IMR-90 (cell line): ENCODE results near the gene USO1. TPM values are rescaled to one million over a fixed set of nuclear protein-coding genes. Genes with fewer than 3 reads are reported as not detected.

Experiments
- ATAC-seq: fragments of 200-7000 bp; cut with Tn5 transposase; 2 replicates; pipeline ENCODE4 v1.9.1; 2020; ENCODE audit warnings: low read depth, mild to moderate bottlenecking, moderate library complexity
- BruUV-seq: library from RNA; stranded (reverse); fragments of 400-500 nt; replicated peaks from 2 replicates; lab custom pipeline; 2021; lab: Mats Ljungman, UMichigan
- CTCF ChIA-PET: fragments of 300-600 bp; formaldehyde crosslinking; extraction: SDS; loops from one replicate; lab custom pipeline; 2021; ENCODE audit warnings: antibody characterized with exemption; lab: Yijun Ruan, JAX
- POLR2A ChIA-PET: fragments of 300-600 bp; sonication (Branson Sonifier 250); formaldehyde crosslinking; loops from one replicate; lab custom pipeline; 2022; ENCODE audit warnings: antibody characterized with exemption; ENCODE audit not compliant: unreplicated experiment; lab: Charles Lee
- DNase-seq: peaks from one replicate; pipeline ENCODE4 v3.0.0; 2013
- H2AFZ ChIP-seq: replicated peaks from 2 replicates; pipeline ENCODE3; 2013; ENCODE audit warnings: low read length, mild to moderate bottlenecking; ENCODE audit not compliant: poor library complexity
- H2AK5ac ChIP-seq: 2 replicates; pipeline ENCODE4 v1.6.1; 2013; ENCODE audit warnings: low read depth, low read length, inconsistent platforms
- H2AK9ac ChIP-seq: replicated peaks from 2 replicates; pipeline ENCODE3; 2013; ENCODE audit warnings: mild to moderate bottlenecking, low read depth, low read length, moderate library complexity; ENCODE audit not compliant: poor library complexity
- H2BK120ac ChIP-seq: 2 replicates; pipeline ENCODE4 v1.6.1; 2013; ENCODE audit warnings: low read depth, low read length, inconsistent platforms
- H2BK15ac ChIP-seq: 3 replicates; pipeline ENCODE4 v1.6.1; 2013; ENCODE audit warnings: low read depth, low read length, inconsistent platforms
- H2BK20ac ChIP-seq: 2 replicates; pipeline ENCODE4 v1.6.1; 2013; ENCODE audit warnings: low read depth, mild to moderate bottlenecking, inconsistent platforms, low read length, moderate library complexity
- H2BK5ac ChIP-seq: 2 replicates; pipeline ENCODE4 v1.6.1; 2013; ENCODE audit warnings: mild to moderate bottlenecking, low read depth, low read length, inconsistent platforms; ENCODE audit not compliant: poor library complexity, severe bottlenecking
- H3K14ac ChIP-seq: replicated peaks from 2 replicates; pipeline ENCODE4 v1.6.1; 2013; ENCODE audit warnings: low read depth, low read length, inconsistent platforms
- H3K18ac ChIP-seq: 2 replicates; pipeline ENCODE4 v1.6.1; 2013; ENCODE audit warnings: low read depth, low read length, control low read depth
- H3K23ac ChIP-seq: 2 replicates; pipeline ENCODE4 v1.6.1; 2013; ENCODE audit warnings: low read depth, low read length, inconsistent platforms
- H3K27ac ChIP-seq: 2 replicates; pipeline ENCODE4 v1.5.1; 2013; ENCODE audit warnings: mild to moderate bottlenecking, control low read depth, low read length; ENCODE audit not compliant: insufficient read depth
- H3K27me3 ChIP-seq: 2 replicates; pipeline ENCODE4 v1.6.1; 2013; ENCODE audit warnings: low read length; ENCODE audit not compliant: control insufficient read depth, insufficient read depth
- H3K36me3 ChIP-seq: 2 replicates; pipeline ENCODE4 v1.6.1; 2013; ENCODE audit warnings: low read length, mixed read lengths; ENCODE audit not compliant: control insufficient read depth, insufficient read depth
- H3K4ac ChIP-seq: 2 replicates; pipeline ENCODE4 v1.6.1; 2013; ENCODE audit warnings: low read depth, low read length, inconsistent platforms
- H3K4me1 ChIP-seq: 2 replicates; pipeline ENCODE4 v1.6.1; 2013; ENCODE audit warnings: low read length, mixed read lengths; ENCODE audit not compliant: control insufficient read depth, insufficient read depth
- H3K4me2 ChIP-seq: 2 replicates; pipeline ENCODE4 v1.6.1; 2013; ENCODE audit warnings: low read depth, mild to moderate bottlenecking, control low read depth, low read length, moderate library complexity
- H3K4me3 ChIP-seq: 2 replicates; pipeline ENCODE4 v1.5.1; 2013; ENCODE audit warnings: low read depth, mild to moderate bottlenecking, control low read depth, low read length, moderate library complexity; ENCODE audit not compliant: insufficient read depth
- H3K56ac ChIP-seq: 2 replicates; pipeline ENCODE4 v1.6.1; 2013; ENCODE audit warnings: low read length, inconsistent platforms; ENCODE audit not compliant: insufficient read depth; ENCODE audit errors: extremely low read depth
- H3K79me1 ChIP-seq, 2 experiments: 2 replicates each; pipeline ENCODE4 v1.6.1; 2013; ENCODE audit warnings: low read length in 2 of 2, inconsistent platforms in 1 of 2, low read depth in 1 of 2
- H3K9ac ChIP-seq: 2 replicates; pipeline ENCODE4 v1.6.1; 2013; ENCODE audit warnings: low read depth, low read length, control low read depth
- H3K9me1 ChIP-seq: 2 replicates; pipeline ENCODE4 v1.6.1; 2013; ENCODE audit warnings: low read length, inconsistent platforms; ENCODE audit not compliant: insufficient read depth
- H3K9me3 ChIP-seq: 2 replicates; pipeline ENCODE4 v1.6.1; 2013; ENCODE audit warnings: low read length; ENCODE audit not compliant: control insufficient read depth, insufficient read depth
- H4K20me1 ChIP-seq: 2 replicates; pipeline ENCODE4 v1.6.1; 2013; ENCODE audit warnings: low read length, inconsistent platforms; ENCODE audit not compliant: insufficient read depth
- H4K5ac ChIP-seq: 2 replicates; pipeline ENCODE4 v1.6.1; 2013; ENCODE audit warnings: mild to moderate bottlenecking, low read depth, low read length, control low read depth
- H4K8ac ChIP-seq, 2 experiments: 2 replicates each; pipeline ENCODE4 v1.6.1; 2013; ENCODE audit warnings: low read depth in 2 of 2, low read length in 2 of 2, control low read depth in 1 of 2, inconsistent platforms in 1 of 2
- H4K91ac ChIP-seq: 2 replicates; pipeline ENCODE4 v1.6.1; 2013; ENCODE audit warnings: low read depth, low read length, inconsistent platforms; ENCODE audit not compliant: insufficient read depth
- MAFK ChIP-seq: IDR thresholded peaks from 2 replicates; pipeline ENCODE4 v1.6.1; 2012; ENCODE audit warnings: low read depth, low read length, improper control_type of control experiment
- MAZ ChIP-seq: IDR thresholded peaks from 2 replicates; pipeline ENCODE4 v1.6.1; 2012; ENCODE audit warnings: low read depth, mild to moderate bottlenecking, low read length, improper control_type of control experiment, moderate library complexity, borderline replicate concordance
- MXI1 ChIP-seq: IDR thresholded peaks from 2 replicates; pipeline ENCODE4 v1.6.1; 2012; ENCODE audit warnings: low read depth, mild to moderate bottlenecking, low read length, moderate library complexity, borderline replicate concordance
- RFX5 ChIP-seq: IDR thresholded peaks from 2 replicates; pipeline ENCODE4 v1.8.0; 2012; ENCODE audit warnings: low read depth, mild to moderate bottlenecking, low read length, moderate library complexity
- SMC3 ChIP-seq: fragments of 150-350 bp; IDR thresholded peaks from 2 replicates; pipeline ENCODE4 v1.6.1; 2016; ENCODE audit warnings: low read depth, mild to moderate bottlenecking, antibody characterized with exemption, low read length, moderate library complexity
- WGBS, 2 experiments: methylation state at CpG; one replicate each; pipeline versions ENCODE4 v1.1.5 to v1.1.7; 2013; ENCODE audit warnings: missing lambda C conversion rate in 2 of 2; ENCODE audit not compliant: insufficient read length in 1 of 2; ENCODE audit errors: extremely low coverage in 2 of 2; 5-methylcytosine and 5-hydroxymethylcytosine counted together
- dilution Hi-C: fragments of 300-500 bp; cut with HindIII; formaldehyde crosslinking; loops from one replicate; pipeline ENCODE4 v1.14.3; 2018; ENCODE audit warnings: low sequenced_read_pairs; ENCODE audit not compliant: unreplicated experiment
- in situ Hi-C: fragments of 300-500 bp; cut with MboI; formaldehyde crosslinking; loops from 3 replicates; pipeline ENCODE4 v1.14.3; 2019; ENCODE audit warnings: low sequenced_read_pairs, inconsistent platforms, mixed read lengths
- intact Hi-C: fragments of 100-400 bp; cut with micrococcal nuclease; formaldehyde crosslinking; loops from 2 replicates; pipeline ENCODE4 v1.10.0; 2022
- polyA plus RNA-seq, 3 experiments: library from polyadenylated mRNA; depleted of rRNA; stranded (reverse); fragments of >200 nt; gene quantifications; 2 replicates each; pipeline ENCODE4 v1.2.3, GENCODE V29; 2012; ENCODE audit warnings: low replicate concordance in 1 of 3
- total RNA-seq: library from RNA; depleted of rRNA; stranded (reverse); fragments of >200 nt; gene quantifications from 2 replicates; pipeline ENCODE4 v1.2.3, GENCODE V29; 2012
- TF ChIP-seq, protein P1 (sequence below): conservative IDR thresholded peaks from 2 replicates; pipeline ENCODE4 v1.5.1; 2012; ENCODE audit warnings: mild to moderate bottlenecking, low read depth, low read length, improper control_type of control experiment

Gene USO1
- total and polyA plus RNA-seq, 2 of the 4 experiments (the other 2 are of a cell fraction) = 63.7 to 121 TPM

DNA sequence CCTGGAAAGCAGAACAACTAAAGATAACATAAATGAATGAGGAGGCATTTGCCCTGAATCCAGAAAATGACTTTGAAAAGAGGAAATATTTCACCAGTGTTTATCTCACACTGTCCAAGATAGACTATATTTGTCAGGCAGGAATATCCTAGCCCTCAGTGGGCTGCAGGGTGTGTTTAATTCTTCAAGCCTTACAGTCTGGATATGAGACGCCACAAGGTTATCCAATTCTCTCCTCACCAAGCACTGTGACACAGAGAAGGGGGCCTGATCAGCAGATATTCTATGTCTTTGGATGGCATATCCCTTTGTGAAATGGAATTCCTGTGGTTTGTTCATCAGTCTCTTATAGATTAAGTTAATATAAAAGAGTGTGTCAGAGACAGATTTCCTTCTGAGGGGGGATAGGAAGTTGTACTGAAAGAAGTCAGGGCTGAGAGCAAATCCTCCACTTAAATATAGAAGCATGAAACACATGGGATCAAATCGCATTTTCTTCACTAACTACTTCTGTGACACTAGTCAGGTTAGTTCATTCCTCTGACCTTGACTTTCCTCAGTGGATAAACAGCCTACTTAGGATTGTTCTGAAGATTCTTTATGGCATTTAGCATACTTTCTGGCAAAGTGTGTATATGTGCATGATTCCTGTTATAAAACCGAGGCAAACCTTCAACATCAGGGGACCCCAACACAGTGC is 44.4 kb upstream of the USO1 start:
- no peak overlapping the region for H2AK9ac ChIP-seq
- TF ChIP-seq SMC3 (no peak), MAZ (no peak), MAFK (no peak), MXI1 (no peak), RFX5 (no peak)
- TF ChIP-seq, protein P1, sequence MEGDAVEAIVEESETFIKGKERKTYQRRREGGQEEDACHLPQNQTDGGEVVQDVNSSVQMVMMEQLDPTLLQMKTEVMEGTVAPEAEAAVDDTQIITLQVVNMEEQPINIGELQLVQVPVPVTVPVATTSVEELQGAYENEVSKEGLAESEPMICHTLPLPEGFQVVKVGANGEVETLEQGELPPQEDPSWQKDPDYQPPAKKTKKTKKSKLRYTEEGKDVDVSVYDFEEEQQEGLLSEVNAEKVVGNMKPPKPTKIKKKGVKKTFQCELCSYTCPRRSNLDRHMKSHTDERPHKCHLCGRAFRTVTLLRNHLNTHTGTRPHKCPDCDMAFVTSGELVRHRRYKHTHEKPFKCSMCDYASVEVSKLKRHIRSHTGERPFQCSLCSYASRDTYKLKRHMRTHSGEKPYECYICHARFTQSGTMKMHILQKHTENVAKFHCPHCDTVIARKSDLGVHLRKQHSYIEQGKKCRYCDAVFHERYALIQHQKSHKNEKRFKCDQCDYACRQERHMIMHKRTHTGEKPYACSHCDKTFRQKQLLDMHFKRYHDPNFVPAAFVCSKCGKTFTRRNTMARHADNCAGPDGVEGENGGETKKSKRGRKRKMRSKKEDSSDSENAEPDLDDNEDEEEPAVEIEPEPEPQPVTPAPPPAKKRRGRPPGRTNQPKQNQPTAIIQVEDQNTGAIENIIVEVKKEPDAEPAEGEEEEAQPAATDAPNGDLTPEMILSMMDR = no peak
- no peak overlapping the region for H4K8ac ChIP-seq
- H4K91ac ChIP-seq = no peak overlapping the region
- dilution Hi-C loops = no loop called here
- no peak overlapping the region for H3K4ac ChIP-seq
- no peaks in the 10 kb centered on the region for H3K27me3 ChIP-seq
- no peak for ATAC-seq
- H4K20me1 ChIP-seq = no peaks in the 10 kb centered on the region
- no peak overlapping the region for H3K4me3 ChIP-seq
- peaks cover 1 to 5% of the 10 kb centered on the region in 2 experiments; a peak in 1 of 4 replicates for H3K79me1 ChIP-seq
- no peak overlapping the region for H2BK20ac ChIP-seq
- H3K14ac ChIP-seq = no peak overlapping the region
- no peak overlapping the region for H3K18ac ChIP-seq
- intact Hi-C loops = no loop called here
- no peak overlapping the region for H2AFZ ChIP-seq
- no peak overlapping the region for H2AK5ac ChIP-seq
- H3K56ac ChIP-seq = no peak overlapping the region
- H3K4me1 ChIP-seq = no peaks in the 10 kb centered on the region
- ChIA-PET CTCF (interaction anchor here (0.7 kb wide), 1 partner anchor 59 kb away, joined by 3 read pairs; no protein-coding TSS in a partner anchor), POLR2A (no interaction called here)
- H3K4me2 ChIP-seq = no peak overlapping the region
- no peaks in the 10 kb centered on the region for H3K9me3 ChIP-seq
- BruUV-seq = no TSS peak
- peaks cover 4% of the 10 kb centered on the region; the same call in 1 of the 2 replicates for H3K9me1 ChIP-seq
- no peak overlapping the region for H2BK5ac ChIP-seq
- H3K27ac ChIP-seq = no peak overlapping the region
- no peak overlapping the region for H2BK120ac ChIP-seq
- H3K23ac ChIP-seq = no peak overlapping the region; the same call in 1 of the 2 replicates
- no peaks in the 10 kb centered on the region for H3K36me3 ChIP-seq
- no peak overlapping the region for H3K9ac ChIP-seq
- DNase-seq = no peak
- H4K5ac ChIP-seq = no peak overlapping the region
- WGBS, 2 experiments = no CpG with 5 or more reads among the region's 3 CpGs
- in situ Hi-C loops = loop anchor here (5.0 kb wide), 1 partner anchor 32 kb away; no protein-coding TSS in a partner anchor
- no peak overlapping the region for H2BK15ac ChIP-seq
